Vagina (tissue), 2 donors: Measurements from ENCODE around the gene CAMSAP1. TPM values are rescaled to one million over a fixed set of nuclear protein-coding genes. Genes with fewer than 3 reads are reported as not detected.
"Not testable (repeated sequence)": the region's sequence is repeated elsewhere in the genome, so short reads cannot be mapped to it uniquely, and the experiment has no call there.

Source experiments
- DNase-seq, 2 donors: peaks; one replicate each; pipeline ENCODE4 v3.0.0-alpha.2; 2017; ENCODE audit errors: extremely low spot score in 2 of 2
- H3K27ac ChIP-seq: fragments of 200-600 bp; sonication (generic); one replicate; pipeline ENCODE4 v1.5.1; 2019
- H3K27me3 ChIP-seq: fragments of 200-600 bp; sonication (generic); one replicate; pipeline ENCODE4 v1.5.1; 2019
- H3K36me3 ChIP-seq, 2 donors: fragments of 200-600 bp; sonication (generic); one replicate each; pipeline ENCODE4 v1.5.1; 2017 to 2019
- H3K4me1 ChIP-seq: fragments of 200-600 bp; sonication (generic); one replicate; pipeline ENCODE4 v1.5.1; 2019
- H3K4me3 ChIP-seq, 2 donors: fragments of 200-600 bp; sonication (generic); 1 replicate in 1 of 2; 2 replicates in 1 of 2; pipeline ENCODE4 v1.5.1; 2016 to 2019
- H3K9me3 ChIP-seq: fragments of 200-600 bp; sonication (generic); one replicate; pipeline ENCODE4 v1.5.1; 2019
- CTCF ChIP-seq, 3 experiments: fragments of 450-650 bp in 2 of 3; fragments of 200-600 bp in 1 of 3; sonication (generic) in 1 of 3; IDR thresholded peaks; one replicate each; pipeline ENCODE4 v1.5.1; 2017 to 2019; ENCODE audit warnings: antibody characterized with exemption in 3 of 3, mild to moderate bottlenecking in 2 of 3, moderate library complexity in 2 of 3
- POLR2A ChIP-seq, 2 donors: fragments of 450-650 bp; IDR thresholded peaks; one replicate each; pipeline ENCODE4 v1.6.1; 2017; ENCODE audit warnings: antibody characterized with exemption in 2 of 2, mild to moderate bottlenecking in 2 of 2, moderate library complexity in 2 of 2
- POLR2AphosphoS5 ChIP-seq, 2 donors: sonication (generic); formaldehyde crosslinking; IDR thresholded peaks; one replicate each; pipeline ENCODE4 v1.9.0; 2017; ENCODE audit warnings: antibody characterized with exemption in 2 of 2, mild to moderate bottlenecking in 2 of 2, low read depth in 1 of 2; ENCODE audit not compliant: insufficient read depth in 1 of 2
- intact Hi-C: fragments of 100-400 bp; cut with DNase I; formaldehyde crosslinking; loops from one replicate; pipeline ENCODE4 v1.15.1; 2023
- total RNA-seq: library from RNA; depleted of rRNA; stranded (reverse); fragments of >200 nt; gene quantifications from one replicate; pipeline ENCODE4 v1.2.3, GENCODE V29; 2016

CAMSAP1 gene
- total RNA-seq, 1 donor from 2014 or later: 20.9 TPM

- peak in 1 of 2 donors; percentile 39 for TF ChIP-seq POLR2AphosphoS5 (IDR thresholded peaks at IDR 0.05; ENCODE audit: insufficient read depth in 1 of 2, low read depth in 1 of 2)
- TF ChIP-seq CTCF (IDR thresholded peaks at IDR 0.05): no peak
- TF ChIP-seq POLR2A (IDR thresholded peaks at IDR 0.05): no peak
- Histone ChIP-seq H3K9me3 (no peaks in the 10 kb centered on the region), H3K27me3 (no peaks in the 10 kb centered on the region), H3K4me1 (peaks cover 10% of the 10 kb centered on the region), H3K36me3 (peaks cover 0 to 43% of the 10 kb centered on the region in 2 donors), H3K4me3 (no peak overlapping the region), H3K27ac (no peak overlapping the region)
- intact Hi-C loops: no loop called here
- DNase-seq: no peak
These were observed 44.7 kb upstream of the CAMSAP1 start for GRCh38 chr9:135951889-135952663.

GRCh38 chr9:135951310-135951709 lies 44.0 kb upstream of the CAMSAP1 start:
- H3K36me3 ChIP-seq: peaks cover 0 to 50% of the 10 kb centered on the region in 2 donors
- H3K9me3 ChIP-seq, DNase-seq, H3K4me1 ChIP-seq, H3K27ac ChIP-seq, H3K4me3 ChIP-seq, H3K27me3 ChIP-seq, intact Hi-C loops: not testable (repeated sequence)

GRCh38 chr9:135950841-135951240 lies 43.5 kb upstream of the CAMSAP1 start:
- H3K27ac ChIP-seq, H3K4me3 ChIP-seq, DNase-seq, H3K27me3 ChIP-seq, intact Hi-C loops, H3K9me3 ChIP-seq, H3K4me1 ChIP-seq: not testable (repeated sequence)
- peaks cover 0 to 55% of the 10 kb centered on the region in 2 donors for H3K36me3 ChIP-seq

- Histone ChIP-seq H3K4me3 (no peak overlapping the region), H3K27ac (no peak overlapping the region), H3K36me3 (peaks cover 0 to 61% of the 10 kb centered on the region in 2 donors), H3K27me3 (no peaks in the 10 kb centered on the region), H3K4me1 (peaks cover 10% of the 10 kb centered on the region), H3K9me3 (no peaks in the 10 kb centered on the region)
- TF ChIP-seq CTCF (IDR thresholded peaks at IDR 0.05) (no peak), POLR2A (IDR thresholded peaks at IDR 0.05) (no peak), POLR2AphosphoS5 (IDR thresholded peaks at IDR 0.05; ENCODE audit: insufficient read depth in 1 of 2, low read depth in 1 of 2) (no peak)
- intact Hi-C loops: no loop called here
- DNase-seq: no peak
These were observed 42.9 kb upstream of the CAMSAP1 start for GRCh38 chr9:135950135-135950682.

GRCh38 chr9:135949501-135950134 lies 42.3 kb upstream of the CAMSAP1 start:
- no peak overlapping the region for H3K4me3 ChIP-seq
- no peak for TF ChIP-seq POLR2A (IDR thresholded peaks at IDR 0.05)
- TF ChIP-seq CTCF (IDR thresholded peaks at IDR 0.05): no peak
- no peak for TF ChIP-seq POLR2AphosphoS5 (IDR thresholded peaks at IDR 0.05; ENCODE audit: insufficient read depth in 1 of 2, low read depth in 1 of 2)
- no peaks in the 10 kb centered on the region for H3K9me3 ChIP-seq
- peaks cover 0 to 63% of the 10 kb centered on the region in 2 donors for H3K36me3 ChIP-seq
- peaks cover 10% of the 10 kb centered on the region for H3K4me1 ChIP-seq
- H3K27me3 ChIP-seq: no peaks in the 10 kb centered on the region
- DNase-seq: no peak
- intact Hi-C loops: no loop called here
- no peak overlapping the region for H3K27ac ChIP-seq

- H3K9me3 ChIP-seq: no peaks in the 10 kb centered on the region
- peaks cover 0 to 63% of the 10 kb centered on the region in 2 donors for H3K36me3 ChIP-seq
- intact Hi-C loops: no loop called here
- TF ChIP-seq CTCF (IDR thresholded peaks at IDR 0.05): no peak
- no peak for TF ChIP-seq POLR2AphosphoS5 (IDR thresholded peaks at IDR 0.05; ENCODE audit: insufficient read depth in 1 of 2, low read depth in 1 of 2)
- TF ChIP-seq POLR2A (IDR thresholded peaks at IDR 0.05): no peak
- H3K4me3 ChIP-seq: no peak overlapping the region
- peaks cover 10% of the 10 kb centered on the region for H3K4me1 ChIP-seq
- H3K27ac ChIP-seq: no peak overlapping the region
- DNase-seq: no peak
- H3K27me3 ChIP-seq: no peaks in the 10 kb centered on the region
These were observed 41.6 kb upstream of the CAMSAP1 start for GRCh38 chr9:135948968-135949367.
